NCI-H446 (cell line): ENCODE data around the gene HS6ST2.

ENCODE experiments used
- DNase-seq, 2 experiments: peaks; one replicate each; lab custom pipeline; 2025; lab: John Stamatoyannopoulos, UW

HS6ST2 gene

DNA sequence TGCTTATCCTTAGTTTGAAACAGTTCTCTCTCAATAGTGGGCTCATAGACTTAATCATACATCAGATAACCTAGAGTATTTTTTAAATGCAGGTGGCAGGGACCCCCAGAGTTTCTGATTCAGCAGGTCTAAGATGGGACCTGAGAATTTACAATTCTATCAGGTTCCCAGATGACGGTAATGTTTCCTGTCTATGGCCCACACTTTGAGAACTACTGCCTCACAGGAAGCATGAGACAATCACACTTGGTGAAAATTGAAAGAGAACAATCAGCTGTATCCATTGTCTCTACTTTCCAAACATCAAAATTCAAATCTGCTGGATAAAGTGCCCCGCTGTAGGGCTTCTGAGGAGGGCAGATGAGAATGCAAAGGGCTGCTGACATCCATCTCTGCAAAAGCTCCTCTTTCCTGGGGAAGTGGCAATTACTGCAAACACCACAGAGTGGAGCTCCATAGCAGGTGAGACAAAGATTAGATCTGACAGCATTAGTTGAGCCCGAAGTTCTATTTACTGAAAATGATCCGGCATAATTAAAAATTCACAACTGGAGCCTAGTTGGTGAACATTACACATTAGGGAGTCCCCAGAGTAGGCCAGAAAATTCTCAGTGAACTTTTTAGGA lies 281.8 kb downstream of the HS6ST2 start:
- no peak for DNase-seq

DNA sequence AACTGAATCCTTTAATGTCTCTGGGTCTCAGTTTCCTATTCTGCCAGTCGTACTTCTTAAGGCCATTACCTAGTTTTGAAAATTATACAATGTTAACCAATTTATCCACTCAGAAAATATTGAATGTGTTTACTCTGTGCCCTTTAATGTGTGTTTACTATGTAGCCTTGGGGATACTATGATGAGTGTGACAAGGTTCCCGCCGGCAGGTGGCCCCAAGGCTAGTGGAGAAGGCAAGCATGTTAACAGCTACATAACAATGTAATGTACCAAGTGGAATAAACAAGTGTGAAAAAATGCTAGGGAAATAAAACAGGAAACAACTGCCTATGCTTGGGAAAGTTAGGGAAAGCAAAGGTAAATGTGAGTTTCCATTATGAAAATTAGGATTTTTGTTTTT lies 282.3 kb downstream of the HS6ST2 start:
- DNase-seq, result no peak

DNA sequence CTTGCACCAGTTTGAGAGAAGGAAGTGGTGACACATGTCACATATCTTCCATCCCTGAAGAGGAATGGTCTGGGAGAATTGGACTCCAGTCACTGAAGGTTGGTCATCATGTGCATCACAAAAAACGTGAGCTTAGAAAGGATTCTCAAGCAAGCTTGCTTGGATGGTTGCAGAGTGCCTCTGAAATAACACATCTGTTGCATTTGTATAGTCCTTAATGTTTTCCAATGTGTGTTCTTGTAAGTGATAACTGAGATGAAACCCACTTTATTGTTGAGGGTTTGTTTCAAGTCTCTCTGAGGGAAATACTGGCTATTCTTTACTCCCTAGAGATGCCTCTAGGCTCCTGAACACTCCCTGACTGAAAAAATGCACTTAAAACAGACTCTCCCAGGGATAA lies 285.1 kb downstream of the HS6ST2 start:
- DNase-seq, result no peak

DNA sequence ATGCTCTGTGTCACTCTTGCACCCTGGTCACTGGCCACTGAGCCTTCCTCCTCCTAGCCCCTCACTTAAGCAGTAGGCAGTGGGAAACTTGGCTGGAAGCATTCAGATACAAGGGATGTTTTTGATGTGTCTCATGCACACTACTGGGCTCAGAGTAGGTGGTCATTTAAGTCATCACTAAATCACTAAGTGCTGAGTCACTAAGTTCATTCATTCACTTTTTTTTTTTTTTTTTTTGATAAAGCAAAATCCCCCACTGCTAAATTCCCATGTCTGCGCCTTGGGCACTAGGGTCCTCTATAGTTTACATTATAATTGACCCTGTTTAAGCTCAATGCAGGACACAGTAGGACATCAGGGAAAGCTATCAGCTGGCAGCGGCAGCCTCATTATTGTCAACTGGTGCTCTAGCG lies 287.2 kb downstream of the HS6ST2 start:
- no peak for DNase-seq

DNA sequence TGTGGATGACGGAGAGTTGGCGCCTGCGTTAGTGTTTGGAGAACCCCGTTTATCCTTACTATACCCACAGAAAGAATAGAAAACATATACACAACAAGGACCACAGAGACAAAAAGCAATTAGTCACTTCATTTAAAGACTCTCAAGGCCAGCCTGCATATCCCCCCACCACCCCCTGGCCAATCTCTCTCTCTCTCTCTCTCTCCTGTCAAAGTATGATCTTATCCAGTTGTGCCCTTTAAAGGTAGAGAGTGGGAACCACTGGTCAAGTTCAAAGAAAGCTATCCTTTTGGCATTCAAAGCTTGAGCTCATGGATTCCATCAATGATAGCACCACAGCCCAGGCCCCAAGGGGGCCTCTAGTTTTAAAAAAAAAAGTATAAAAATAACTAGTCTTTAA lies 289.3 kb downstream of the HS6ST2 start:
- no peak for DNase-seq

DNA sequence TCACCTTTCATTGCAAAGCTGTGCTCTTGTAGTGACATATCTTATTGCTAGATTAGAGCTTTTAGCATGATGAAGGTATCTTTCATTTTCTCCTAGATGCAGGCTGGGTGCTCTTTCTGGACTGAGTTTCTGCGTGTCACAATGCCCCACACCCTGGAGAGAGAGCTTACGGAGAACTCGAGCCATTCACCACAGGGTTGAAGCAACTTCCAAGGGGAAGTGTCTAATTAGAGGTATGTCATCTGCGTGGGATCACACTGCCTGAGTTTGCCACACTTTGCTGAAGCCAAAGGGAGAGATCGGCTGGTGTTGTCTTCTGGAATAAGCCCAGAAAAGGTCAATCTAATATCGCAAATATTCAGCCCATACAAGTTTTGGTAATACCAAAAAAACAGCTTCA lies 290.3 kb downstream of the HS6ST2 start:
- no peak for DNase-seq

DNA sequence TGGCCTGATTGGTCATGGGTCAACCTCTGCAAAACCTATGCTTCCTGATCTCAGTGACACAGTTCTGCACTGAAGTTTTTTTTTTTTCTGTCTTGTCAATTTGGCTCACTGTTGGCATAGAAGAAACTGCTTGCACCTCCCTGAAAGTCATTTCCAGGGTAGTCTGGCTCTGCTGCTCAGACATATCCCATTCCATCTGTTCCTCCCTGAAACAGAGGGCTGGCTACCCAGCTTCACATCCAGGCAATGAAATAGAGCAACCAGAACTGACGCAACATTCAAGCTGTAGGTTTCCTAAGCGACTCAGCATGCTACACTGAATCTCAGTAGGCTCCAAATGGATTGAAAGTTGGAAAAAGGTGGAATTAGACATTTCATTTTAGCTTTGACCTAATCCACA lies 292.8 kb downstream of the HS6ST2 start:
- no peak for DNase-seq

DNA sequence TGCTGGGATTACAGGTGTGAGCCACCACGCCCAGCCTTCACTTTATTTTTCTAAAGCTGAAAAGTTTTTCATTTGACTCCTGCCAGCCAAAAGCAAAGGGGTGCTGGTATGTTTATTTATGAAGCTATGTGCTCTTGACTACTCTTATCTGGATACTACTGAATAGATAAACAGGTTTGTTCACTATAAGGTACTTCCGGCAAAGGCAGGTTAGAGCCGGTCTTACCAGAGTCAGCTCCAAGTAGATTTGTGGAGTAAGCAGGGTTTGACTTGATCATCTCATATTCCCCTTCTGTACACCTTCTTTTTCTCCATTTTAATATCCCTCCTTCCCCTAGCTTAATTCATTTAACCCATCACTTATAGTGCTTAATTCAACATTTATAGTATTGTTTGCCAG lies 294.2 kb downstream of the HS6ST2 start:
- DNase-seq, result no peak

DNA sequence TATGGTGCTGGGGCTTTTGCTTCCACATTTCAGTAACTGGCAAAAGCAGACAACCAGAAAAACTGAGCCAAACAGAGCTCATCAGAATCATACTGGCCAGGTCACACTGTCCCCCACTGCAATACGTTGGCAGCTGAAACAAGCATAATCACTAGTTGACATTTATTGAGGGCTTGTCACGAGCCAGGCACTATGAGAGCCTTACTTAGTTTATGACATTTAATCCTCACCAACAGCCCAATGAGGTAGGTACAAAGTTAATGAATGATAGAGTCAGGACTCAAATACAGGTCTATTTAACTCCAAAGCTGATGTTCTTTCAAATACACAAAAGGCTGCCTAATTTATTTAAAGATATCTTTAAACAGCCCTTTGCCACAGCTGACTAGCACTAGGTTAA lies 295.6 kb downstream of the HS6ST2 start:
- no peak for DNase-seq

DNA sequence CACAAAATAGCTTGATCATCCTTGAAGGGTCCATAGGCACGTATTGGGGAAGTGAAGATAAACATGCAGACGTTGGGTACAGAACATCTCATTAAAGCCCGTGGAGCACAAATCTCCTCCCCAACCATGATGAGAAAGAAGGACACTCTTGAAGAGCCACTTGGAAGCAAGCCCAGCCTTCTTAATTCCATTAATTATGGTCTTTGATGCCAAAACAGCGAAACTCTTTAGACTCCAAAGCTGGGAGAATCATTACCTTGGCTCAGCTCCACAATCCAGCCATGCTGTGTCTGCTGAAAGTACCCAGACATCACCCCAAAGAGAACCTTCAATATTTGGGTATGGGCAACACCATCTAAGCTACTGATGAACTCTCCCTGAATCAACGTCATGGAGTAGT lies 300.6 kb downstream of the HS6ST2 start:
- DNase-seq, result no peak

DNA sequence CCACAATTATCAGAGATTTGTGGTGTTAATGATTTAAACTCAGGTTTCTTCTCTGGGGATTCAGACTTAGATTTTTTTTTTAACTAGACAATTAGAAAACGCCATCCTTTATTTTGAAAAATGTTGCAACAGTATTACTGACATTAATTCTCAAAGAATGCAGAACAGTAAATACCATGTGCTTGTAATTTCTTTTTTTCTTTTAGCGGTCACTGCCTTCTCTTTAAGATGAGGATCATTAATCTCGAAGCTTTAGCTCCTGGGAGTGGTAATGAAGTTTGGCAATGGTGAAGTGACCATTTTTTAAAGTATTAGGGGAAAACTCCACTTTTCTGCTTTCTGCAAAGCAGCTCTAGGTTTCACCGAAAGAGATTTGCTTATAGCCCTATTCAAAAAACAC lies 305.6 kb downstream of the HS6ST2 start:
- no peak for DNase-seq

DNA sequence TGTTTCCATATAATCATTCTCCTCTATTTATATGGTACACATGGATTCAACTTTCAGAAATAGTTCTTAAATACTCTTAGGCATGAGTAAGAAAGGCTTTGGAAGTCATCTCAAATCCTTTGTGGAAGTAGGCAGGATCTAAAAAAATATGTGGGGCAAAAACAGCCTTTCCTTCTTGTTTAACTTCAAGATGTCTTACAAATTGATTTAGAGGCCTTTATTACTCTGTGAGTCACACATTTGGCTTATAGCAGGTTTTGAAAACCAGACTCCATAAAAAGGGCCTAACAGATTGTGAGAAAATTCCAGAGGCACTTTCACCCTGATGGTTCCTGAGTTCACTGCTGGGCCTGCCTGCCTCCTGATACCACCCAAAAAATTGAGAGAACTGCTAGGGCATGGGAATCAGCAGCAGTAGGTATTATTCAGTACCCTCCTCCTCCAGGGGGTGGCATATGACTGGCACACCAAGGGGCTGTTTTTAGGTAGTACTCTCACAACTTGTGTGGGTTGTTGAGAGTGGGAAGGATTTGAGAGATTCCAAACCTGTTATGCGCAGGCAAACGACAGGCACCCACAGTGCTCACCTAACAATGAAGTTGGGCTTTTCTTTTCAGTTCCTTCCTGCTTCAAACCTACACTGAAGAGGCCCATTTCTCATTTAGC lies 306.9 kb downstream of the HS6ST2 start:
- no peak for DNase-seq

DNA sequence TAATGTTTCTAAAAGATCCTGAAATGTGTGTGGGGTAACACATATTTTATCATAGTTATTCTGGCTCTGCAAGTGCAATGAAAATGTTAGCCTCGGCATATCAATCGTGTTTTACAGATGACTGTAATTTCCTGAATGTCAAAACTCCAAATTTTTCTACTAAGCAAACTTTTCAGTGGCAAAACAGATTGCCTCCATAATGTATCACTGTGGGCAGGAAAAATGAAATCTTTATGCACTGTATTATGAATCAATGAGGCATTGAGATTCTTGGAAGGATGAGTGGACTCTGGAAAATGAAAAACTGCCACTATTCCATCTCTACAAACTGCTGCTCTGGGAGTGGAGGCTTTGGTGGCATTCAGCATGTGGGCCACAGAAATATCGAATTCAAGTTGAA lies 309.5 kb downstream of the HS6ST2 start:
- DNase-seq, result no peak

DNA sequence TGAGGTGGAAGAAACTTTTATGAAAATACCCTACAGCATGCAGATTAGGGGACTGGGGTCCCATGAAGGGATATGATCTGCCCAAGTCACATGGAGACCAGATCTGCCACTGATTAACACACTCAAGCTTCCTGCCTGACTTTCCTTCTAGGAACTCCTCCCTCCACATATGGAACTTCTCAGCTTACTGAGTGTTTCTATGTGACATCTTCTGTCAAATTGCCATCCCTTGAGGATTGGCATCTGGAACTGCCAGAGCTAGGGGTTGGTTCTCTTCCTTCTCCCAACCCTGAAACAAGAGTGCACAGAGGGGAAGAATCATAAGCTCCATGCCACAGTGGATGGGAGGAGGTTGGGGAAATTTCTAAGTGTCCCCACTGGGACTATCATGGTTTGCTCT lies 319.0 kb downstream of the HS6ST2 start:
- no peak for DNase-seq

DNA sequence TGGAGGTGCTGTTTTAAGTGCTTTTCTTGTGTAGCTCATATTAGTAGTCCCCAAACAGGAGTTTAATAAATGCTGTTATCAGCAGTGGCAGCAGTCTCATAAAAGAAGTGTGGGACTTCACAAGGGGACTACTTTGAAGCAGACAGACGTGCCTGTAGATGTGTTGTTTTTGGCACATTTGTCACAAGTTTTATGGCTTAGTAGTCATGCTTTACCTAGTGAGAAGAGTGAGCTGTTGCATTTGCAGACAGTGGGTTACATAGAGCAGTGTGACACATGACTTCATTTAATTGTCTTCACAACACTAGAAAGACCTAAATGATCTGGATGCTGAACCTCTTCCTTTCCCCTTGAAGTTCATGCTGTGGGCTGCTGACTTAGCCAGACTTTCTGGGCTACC lies 320.1 kb downstream of the HS6ST2 start:
- no peak for DNase-seq

DNA sequence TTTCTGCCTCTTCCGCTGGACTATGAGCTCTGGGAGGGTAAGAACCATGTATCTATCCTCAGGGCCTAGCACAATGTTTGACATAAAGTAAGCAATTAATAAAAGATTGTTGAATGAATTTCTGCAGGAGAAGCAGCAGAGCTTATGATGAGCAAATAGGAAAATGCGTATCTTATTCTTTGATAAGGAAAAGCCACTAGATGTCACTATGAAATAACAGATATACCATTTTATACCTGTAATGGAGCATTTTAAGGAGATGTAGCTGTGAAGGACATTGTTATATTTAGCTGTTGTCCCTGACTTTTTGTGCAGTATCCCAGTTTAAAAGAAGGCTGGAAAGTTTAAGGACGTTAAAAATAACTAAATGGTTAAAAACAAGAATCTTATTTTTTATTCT lies 322.3 kb downstream of the HS6ST2 start:
- DNase-seq, result no peak

DNA sequence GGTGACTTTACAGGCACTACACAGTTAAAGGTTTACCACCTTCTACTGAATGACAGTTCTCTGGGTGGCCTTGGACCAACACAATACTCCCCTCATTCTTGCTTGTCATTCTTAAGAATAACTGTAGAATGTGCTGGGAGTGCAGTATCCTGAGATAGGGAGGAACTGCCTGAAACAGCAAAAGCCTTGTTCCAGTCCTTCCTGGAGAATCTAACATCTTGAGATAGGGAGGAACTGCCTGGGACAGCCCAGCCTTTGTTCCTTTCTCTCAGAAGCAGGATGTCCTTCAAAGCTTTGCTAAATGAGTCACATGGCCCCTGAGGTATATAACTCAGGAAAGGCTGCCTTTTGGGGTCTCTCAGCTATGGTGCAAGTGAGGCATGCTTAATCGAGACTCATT lies 323.9 kb downstream of the HS6ST2 start:
- DNase-seq, result no peak

DNA sequence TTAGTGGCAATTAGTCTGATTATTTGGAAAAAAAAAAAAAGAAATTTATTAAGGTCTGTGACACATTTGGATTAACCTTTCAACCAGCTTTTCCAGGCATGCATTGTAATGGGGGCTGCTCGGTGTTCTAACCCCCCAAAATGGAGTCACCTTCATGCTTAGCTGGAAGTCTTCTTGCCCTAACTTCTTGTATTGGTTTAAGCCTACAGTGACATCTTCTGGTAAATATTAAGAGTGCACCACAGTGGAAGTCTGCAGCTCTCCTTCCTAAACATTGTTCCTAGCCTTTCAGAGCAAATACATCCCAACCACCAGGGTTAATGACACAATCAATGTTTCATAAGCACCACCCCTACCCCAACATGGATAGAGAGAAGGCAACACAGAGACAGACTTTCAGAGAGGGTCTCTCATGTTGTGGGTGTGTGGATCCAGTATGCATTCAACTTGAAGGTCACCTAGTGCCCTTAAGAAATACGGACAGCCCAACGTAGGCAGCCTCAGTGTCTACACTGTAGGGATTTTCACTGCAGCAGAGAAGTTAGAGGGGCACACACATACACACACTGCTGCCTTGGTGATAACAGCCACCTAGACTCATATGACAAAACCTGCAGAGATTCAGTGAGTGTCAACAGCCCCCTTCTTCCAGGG lies 326.7 kb downstream of the HS6ST2 start:
- DNase-seq, result peak in 1 of 2 experiments; percentile 12

DNA sequence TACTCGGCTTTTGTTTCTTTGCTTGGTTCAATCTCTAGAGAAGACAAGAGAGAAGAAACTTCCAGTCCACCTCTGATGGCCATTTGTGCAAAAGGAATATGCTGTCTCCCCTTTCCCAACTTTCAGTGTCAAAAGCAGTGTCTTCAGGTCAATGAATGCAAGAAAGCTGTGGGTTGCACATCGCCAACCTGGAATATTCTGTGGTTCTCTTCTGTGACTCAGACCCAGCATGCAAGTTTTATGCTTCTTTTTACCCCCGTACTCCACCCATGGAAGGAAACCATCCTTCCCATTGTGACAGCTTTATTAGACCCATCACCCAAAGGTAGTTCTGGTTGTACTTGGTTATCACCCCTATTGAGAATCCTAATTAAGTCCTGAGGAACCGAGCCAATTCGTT lies 334.0 kb downstream of the HS6ST2 start:
- DNase-seq, result no peak

DNA sequence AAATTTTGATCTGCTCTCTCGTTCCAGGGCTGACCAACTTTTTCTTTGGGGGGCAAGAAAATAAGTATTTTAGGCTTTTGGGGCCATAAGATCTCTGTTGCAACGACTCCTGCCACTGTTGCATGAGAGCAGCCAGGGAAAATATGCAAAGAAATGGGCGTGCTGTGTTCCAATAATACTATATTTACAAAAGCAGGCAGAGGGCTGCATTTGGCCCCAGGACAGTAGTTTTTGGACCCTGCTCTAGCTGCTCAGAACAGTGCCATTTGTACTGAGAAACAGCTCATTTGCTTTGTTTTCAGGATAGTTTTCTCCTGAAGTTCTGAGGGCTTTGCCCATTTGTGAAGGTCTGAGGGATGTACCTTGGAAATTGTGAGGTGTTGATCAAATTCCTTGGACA lies 334.5 kb downstream of the HS6ST2 start:
- no peak for DNase-seq

DNA sequence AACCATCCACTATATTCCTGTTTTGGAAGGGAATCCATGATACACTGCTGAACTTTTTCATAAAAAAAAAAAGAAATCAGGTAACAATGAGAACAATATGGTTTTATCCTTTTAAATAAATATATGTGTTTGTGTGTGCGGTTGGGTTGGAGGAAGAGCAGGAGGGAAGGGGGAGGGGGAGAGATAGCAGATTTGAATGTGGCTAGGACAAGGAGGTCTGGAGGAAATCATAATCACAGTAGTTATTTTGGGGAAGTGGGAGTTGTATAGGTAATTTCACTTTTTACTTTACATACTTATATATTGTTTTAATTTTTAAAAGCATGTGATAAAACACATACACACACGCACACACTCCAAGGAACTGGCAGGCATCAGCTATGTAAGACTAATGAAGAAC lies 335.1 kb downstream of the HS6ST2 start:
- no peak for DNase-seq

DNA sequence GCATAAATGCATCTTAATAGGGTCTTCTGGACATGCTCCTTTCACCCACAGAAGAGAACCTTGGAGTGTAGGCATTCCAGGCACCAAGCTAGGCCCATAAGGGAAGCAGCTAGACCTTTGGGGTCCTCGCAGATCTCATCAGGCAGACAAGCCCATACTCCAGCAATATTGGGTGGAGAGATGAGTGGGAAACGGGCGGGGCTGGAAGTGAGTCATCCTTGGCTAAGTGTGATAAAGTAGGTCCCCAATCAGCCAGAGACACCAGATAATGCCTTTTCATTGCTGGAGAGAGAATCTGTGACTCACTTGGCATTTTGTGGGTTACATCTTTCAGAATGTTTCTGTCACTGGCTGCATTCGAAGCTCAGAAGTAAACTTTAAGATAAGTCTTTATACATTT lies 336.3 kb downstream of the HS6ST2 start:
- DNase-seq, result no peak

DNA sequence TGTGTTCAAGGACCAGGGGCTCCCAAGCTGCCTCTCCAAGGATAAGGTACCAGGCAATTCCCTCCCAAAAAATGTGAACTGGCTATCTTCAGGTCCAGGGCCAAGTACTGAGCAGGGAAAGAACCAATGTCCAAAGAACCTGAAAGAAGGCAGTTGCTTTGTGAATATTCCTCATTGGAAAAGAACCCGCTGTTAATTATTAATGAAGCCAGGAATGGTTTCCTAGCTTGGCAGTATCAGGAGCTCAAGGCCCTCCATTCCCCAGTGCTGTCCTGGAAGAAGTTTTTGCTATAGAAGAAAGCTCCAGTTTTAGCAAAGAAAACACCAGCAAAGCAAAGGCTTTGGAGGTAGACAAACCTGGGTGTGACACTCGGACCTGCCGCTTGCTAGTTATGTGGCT lies 339.6 kb downstream of the HS6ST2 start:
- DNase-seq, result no peak
